HG03039 (cell line): Measurements from ENCODE around the gene WWOX.
"Not testable (repeated sequence)": the region's sequence is repeated elsewhere in the genome, so short reads cannot be mapped to it uniquely, and the experiment has no call there.

Experiments
- ATAC-seq: cut with Tn5 transposase; IDR thresholded peaks from one replicate; pipeline ENCODE4 v1.9.1; 2021; ENCODE audit warnings: mild to moderate bottlenecking, moderate library complexity; ENCODE audit not compliant: unreplicated experiment

WWOX gene

DNA sequence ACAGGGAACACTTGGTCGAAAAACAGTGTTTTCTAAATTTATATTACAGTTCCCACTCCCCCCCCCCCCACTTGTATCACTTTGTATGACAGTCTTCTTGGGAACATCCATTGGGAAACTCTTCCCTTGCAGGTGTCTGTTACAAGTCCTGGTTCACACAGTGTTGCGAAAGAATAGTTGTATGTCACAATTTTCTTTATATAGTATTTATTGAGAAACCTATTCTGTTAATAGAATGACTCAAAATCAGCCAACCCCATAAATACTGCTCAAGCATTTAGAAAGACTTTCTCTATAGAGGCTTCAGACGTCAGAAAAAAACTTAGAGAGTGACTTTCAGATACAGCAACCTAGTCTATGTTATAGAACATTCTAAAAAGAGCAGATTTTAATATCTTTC, 414.4 kb downstream of the WWOX start:
- ATAC-seq: no peak

DNA sequence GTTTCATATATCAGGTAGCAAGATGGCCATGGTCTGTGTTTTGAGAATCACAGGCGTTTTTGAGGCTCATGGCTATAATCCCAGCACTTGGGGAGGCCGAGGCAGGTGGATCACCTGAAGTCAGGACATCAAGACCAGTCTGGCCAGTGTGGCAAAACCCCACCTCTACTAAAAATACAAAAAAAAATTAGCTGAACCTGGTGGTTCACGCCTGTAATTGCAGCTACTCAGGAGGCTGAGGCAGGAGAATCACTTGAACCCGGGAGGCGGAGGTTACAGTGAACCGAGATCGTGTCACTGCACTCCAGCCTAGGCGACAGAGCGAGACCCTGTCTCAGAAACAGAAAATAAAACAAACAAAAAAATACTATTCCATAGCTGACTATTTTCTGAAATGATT, 415.4 kb downstream of the WWOX start:
- ATAC-seq: not testable (repeated sequence)

DNA sequence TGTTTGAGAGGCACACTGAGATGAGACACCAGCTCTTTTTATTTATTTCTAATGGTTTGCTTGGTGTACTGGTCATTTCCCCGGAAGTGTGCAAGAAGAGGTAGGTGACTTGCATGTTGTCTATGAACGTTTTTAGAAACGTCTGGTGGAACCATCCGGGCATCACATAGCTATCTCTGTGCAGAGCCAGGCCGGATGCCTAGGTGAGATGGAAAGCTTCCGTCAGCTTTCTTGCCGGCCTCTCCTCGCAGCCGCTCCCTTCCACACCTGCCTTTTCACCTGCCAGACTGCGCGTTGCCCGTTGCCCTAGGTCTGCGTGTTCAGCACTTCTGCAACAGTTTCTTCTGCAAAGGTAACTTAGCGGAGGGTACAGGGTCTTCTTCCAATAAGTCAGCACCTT, 416.0 kb downstream of the WWOX start:
- ATAC-seq: no peak

DNA sequence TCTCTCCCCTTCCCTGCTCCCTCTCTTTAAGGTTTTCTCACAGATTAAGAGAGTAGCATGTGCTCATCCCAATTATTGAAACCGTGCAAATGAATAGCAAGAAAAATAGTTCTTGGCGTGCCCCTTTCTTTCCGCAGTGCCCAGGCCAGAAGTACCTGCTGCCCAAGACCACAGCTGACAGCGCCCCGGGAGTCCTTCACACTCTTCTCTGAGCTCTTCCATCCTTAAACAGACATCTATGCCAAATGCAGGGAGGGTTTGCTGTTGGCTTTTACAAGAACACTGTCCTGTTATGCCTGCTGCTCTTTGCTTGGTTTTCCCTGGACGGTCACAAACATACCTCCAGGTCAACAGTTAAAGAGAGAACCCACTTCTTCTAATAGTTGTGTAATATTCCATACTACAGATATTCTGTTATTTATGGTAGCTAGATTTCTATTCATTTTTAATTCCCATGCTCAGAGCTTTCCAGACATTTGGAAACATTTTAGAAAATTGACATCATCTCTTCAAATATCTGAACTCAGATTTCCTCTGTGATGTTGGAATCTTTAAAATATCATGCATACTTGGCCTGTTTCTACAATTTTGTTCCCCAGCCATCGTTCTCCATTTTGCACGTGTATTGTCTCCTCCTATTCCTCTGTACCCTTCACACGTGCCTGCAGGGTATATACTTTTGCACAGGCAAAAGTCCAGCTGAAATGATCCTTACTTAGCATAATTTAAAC, 416.7 kb downstream of the WWOX start:
- ATAC-seq: no peak

DNA sequence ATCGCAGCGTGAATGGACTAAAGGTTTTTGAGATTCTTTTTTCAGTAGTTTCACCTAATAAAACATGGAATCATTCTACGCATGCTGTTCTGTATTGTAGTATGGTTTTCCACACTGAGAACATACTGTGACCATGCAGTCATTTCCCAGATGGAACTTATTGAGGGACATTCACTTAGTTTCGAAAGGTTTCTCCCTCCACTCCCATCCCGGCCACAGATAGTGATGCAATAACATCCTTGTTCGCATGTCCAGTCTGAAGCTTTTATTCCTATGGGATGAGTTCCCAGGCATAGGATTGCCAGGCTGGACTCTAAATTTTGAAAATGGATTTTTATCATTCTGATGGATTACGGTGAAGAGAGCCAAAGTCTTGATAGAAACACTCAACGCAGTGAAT, 420.4 kb downstream of the WWOX start:
- ATAC-seq: no peak

DNA sequence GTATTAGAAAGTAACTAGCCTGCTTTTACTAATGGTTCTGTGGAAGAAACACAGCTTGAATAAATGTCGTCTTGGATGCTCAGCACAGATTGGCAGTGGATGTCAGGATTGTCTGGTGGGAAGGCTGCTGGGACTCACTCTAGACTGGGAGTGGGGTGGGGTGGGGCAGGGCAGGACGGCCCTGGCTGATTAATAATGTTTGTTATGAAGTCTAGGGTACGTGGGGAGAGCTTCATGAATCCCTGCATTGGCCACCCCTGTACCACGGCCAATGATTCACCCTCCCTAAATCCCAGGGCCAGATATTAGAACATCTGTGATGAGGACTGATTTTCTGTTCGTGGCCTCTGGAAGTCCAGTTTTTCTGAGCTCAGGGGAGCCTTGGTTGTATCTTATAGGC, 421.0 kb downstream of the WWOX start:
- ATAC-seq: no peak

DNA sequence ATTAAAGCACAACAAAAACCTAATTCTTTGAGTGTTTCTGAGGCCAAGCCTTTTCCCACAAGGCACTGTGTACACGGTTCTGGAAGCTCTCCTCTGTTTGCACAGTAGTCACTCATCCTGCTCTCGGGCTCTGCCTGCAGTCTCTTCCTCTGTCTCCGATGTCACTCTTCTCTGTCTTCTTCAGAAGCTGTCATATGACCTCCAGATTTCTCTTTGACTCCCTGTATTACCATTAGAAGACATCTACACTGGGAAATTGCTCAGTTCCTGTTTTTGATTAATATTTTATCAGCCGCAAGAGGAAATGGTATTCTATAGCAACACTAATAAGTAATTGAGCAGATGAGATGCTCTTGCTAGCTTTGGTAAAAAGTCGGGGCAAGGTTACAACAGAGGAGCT, 422.9 kb downstream of the WWOX start:
- ATAC-seq: no peak

DNA sequence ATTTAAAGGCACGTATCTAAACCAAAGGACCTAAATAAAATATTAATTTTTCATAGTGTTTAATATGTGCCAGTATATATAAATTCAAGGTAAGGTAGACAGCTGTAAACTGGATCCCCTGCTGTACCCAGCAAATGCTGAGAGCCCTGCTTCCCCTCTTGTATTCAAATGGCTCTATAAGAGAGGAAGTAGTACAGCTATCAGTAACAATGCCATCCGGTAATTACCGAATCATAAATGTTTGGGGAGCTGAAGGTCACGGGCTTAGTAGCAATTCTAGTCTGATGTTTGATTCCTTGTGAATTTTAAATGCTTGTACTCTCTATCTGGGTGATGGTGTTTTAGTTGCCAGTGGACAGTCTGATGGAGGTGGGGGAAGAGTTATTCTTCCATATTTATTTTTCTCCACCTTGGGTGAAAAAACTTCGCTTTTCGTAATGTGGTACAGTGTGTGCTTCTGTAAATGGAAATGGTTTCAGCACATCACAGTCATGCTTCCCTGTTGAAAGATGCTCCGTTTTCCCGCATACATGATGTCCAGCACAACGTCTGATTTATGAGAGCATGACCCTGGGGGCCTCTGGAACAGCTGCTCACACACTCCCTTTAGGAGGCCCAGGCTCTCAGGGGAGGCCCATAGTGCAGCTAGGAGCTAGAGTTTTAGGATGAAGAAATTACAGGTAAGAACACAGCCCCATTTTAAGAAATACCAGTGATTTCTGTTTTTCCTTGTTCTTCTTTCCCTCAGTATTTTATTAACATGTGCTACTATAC, 423.9 kb downstream of the WWOX start:
- no peak for ATAC-seq

DNA sequence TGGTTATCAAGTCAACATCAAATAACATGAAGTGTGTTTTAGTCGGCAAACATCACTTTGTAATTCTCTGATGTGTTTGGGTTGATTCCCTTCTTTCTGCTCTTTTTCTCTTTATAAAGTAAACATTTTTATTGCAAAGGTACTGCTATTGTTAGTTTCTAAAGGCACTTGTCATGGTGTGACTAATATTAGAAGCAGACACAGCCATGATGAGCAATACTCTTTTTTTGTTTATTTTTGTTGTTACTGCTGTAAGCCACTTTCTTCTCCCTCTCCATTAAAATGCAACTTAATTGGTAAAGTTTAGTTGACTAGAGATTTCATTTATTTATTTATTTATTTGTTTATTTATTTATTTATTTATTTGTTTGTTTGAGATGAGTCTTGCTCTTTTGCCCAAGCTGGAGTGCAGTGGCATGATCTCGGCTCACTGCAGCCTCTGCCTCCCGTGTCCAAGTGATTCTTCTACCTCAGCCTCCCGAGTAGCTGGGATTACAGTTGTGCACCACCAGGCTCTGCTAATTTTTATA, 424.7 kb downstream of the WWOX start:
- no peak for ATAC-seq

DNA sequence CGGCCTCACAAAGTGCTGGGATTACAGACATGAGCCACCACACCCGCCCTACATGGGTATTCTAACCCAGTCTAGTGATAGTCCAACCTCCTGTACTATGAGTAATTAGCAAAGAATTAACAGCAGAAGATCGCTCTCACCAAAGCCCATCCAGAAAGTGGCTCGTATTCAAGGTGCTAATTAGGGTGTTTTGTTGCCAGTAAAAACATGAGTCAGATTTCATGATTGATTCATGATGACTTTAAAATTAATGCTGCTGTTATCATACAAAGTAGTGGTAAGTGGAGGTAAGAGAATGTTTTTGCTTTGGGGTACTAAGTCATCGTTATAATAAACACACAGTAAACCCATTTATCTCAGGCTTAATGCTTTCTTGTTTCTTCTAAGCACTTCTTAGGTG, 428.8 kb downstream of the WWOX start:
- ATAC-seq: no peak

DNA sequence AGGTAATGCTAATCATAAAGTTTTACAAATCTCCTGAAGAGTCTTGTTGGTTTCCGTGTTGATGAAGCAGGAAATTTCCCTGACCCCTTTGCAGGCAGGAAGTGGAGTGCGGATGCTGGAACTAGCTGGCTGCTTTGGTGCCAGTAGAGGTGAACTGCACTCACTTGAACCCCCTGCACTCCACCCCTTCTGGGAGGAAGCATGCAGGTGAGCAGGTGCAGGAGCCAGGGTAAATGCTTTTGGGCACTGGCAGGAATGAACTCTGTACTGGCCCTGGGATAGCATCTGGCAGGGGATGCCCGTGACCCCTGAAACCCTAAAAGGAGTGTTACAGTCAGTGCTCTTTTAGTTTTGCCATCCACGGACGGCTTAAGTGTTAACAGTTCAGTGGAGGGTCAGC, 430.4 kb downstream of the WWOX start:
- no peak for ATAC-seq

DNA sequence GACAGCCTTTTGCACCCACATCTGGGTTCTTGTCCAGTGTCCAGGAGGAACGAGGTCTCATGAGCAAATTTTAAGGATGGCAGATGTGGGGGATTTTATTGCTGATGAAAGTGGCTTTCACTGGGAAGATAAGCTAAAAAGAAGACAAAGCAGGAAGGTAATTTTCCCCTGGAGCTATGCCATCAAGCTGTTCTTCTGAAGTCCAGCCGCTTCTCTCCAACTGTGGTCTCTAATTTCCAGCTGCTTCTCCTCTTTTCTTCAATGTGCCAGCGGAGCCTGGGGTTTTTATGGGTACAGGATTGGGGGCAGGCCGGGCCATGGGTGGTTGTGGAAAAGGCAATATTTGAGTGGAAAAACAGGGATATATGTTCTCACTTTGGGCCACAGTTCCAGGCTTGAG, 430.8 kb downstream of the WWOX start:
- no peak for ATAC-seq

DNA sequence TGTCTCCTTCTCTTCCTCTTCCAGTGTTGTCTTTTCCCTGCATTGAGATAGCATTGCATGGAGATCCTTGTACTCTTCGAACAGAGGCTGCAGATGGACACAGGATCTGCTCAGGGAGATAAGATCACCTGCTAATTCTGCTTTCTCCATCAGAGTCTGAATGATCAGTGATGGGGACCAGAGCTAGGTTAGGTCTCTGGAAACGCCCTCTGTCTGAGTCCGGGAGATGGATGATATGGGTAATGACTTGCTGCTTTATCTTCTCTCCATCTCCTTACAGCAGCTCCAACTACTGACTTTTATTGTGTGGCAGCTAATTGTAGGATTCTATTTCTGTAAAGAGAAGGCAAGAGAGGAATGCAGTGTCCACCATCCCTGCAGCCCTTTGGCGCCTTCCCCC, 435.6 kb downstream of the WWOX start:
- ATAC-seq: no peak

DNA sequence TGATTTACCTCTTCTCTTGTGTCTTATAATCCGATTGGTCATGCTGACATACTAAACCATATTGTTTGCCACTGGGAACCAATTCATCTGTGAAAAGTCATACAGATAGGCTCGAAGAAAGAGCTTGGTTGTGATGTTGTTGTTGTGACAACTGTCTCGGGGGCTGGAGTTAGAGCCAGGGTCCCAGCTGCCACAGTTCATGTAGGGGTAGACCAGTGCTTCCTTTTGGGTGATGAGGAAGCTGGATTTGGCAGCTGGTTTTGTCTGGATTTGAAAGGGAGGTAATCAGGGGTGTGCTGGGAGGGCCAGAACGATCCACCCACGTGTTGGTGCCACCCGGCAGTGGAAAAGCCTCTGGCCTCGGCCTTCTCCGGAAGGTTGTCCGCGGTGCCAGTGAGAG, 438.1 kb downstream of the WWOX start:
- no peak for ATAC-seq

DNA sequence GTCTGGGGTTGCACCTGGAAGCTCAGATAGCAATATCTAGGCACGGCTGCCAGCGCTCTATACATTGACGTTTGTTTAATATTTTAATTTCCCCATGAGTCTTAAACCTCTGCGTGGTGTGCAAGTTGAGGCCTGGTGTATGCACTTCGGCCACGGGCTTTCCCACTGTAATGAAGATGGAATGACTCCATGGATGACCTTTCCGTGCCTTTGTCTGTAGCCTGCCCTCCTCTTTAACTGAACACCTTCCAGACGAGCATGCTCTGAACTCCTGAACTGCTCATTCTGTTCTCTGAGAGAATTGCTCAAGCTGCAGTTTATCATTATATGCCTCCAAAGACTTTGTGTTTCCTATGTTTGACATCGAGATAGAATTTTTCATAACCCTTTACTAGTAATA, 438.8 kb downstream of the WWOX start:
- no peak for ATAC-seq

DNA sequence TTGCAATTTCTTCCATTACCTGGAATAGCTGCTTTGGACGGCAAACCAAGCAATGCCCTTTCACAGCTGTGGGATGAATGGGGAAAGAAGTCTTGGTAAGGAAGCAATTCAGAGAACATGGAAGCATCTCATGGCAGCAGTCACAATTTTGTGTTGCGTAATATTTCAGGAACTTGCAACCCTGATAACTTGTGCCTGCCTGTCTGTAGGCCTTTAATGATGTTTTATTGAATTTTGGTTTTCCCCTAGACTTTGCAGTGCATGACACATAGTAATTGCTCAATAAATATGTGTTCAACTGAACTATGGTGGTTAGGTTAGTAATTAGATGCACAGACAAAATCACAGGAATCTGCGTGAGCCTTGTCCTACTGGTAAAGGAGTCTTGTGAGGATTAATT, 439.5 kb downstream of the WWOX start:
- ATAC-seq: no peak

DNA sequence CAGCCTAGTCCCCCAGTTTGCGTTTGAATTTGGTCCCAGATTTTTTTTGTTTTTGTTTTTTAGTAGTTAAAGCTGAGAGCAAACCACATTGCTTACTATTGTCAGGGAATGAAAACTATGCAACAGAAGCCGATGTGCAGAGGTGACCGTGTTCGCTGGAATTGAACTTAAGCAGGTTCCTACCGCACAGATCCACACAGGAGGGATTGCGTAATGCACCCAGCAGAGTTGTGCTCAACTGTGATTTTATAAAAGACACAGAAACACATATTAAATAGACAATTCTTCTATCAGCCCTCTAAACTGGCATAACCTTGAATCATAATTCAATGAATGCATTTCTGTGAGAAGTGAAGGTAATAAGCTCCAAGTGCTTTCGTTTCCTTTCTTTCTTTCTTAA, 443.0 kb downstream of the WWOX start:
- no peak for ATAC-seq

DNA sequence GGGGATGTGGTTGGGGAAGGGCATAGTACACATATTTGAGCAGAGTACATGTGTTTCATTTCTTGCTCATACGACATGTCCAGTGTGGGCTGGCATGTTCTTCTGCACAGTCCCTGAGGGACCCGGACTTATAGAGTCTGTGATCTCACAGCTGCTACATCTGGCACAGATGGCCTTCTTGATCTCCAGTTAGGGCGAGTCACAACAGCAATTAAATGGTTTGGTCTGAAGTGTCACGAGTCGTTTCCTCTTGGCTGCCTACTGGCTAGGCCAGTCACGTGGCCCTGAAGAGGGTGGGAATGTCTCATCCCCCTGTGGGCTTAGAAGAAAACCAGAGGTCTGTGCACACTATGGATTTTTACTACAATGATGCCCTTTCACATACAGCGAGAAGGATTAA, 443.6 kb downstream of the WWOX start:
- no peak for ATAC-seq

DNA sequence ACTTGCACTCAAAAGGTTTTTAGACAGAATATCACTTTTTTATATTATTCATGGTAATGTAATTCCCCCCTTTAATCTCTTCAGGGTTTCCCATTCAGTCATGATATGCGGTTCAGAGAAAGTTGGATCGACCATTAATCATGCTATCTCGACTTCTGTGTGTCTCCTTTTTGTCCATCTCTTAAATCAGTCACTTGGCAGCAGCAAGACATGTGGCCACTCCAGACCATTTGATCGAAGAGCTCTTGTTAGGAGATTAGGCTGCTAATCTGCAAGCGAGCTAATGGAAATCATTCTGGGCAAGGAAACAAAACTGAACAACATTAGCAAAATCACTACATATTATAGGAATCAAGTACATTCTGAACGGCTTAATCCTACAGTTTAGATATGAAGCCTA, 449.9 kb downstream of the WWOX start:
- no peak for ATAC-seq

DNA sequence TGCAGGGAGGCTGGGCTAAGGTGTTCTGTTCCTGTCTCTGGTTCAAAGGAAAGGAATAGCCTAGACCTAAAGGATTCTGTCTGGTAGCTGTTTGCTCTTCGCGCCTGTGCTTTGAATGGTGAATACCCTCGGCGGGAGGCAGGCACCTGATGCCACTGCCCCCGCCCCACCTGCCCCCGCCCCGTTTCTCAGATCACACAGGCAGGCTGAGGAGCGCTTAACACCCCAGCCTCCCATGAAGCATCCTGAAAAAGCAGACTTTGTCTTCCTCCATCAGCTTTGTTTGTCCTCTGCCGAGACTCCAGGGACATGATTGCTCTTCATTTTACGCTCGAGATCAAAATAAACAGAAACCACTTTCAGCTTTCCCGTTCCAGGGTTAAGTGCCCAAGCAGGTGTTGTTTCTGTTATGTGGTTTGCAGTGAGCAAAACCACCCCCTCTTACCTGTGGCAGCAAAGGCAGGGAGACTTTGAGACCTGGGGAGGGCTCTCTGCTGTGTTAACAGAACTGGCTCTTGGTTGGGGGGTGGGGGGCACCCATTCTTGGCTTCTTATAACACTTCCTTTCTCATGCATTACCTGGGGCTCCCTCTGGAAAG, 452.1 kb downstream of the WWOX start:
- no peak for ATAC-seq

DNA sequence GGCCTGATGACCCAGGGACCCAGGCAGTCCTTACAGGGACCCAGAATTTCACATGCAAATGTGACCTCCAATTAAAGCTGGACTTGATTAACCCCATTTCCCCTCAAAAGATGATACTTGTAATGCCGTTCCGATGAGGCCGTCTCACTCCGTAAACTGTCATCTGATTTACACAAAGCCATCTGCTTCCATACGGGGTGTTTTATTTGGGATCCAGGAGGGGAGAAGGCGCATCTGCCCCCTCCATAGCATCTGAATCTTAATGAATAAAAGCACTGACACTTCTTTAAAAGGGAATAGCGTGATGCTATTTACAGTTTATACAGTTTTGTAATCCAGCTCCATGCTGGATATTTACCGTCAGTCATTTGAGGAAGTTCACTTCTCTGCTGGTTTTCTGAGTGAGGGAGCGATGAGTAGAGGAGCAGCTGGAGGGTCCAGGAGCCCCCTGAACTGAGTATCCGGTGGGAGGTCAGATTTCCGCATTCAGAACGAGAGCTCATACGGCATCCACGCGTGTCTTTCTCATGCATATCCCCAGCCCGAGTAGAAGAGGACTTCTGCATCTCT, 452.7 kb downstream of the WWOX start:
- no peak for ATAC-seq

DNA sequence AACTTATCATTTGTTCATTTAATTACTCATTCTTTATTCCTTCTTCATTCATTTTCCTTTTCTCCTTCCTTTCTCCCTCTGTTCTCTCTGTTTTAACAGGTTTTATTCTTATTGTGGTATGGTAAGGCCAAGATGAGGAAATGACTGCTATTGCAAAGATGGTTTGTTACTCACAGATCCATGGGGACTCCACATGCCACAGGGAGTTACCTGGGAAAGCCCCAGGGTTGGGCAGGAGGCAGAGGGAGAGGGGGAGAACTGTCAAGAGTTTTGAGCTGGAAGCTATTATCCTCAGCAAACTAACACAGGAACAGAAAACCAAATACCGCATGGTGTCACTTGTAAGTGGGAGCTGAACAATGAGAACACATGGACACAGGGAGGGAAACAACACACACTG, 453.3 kb downstream of the WWOX start:
- ATAC-seq: no peak
